Measurements from ENCODE around the gene TMEM59L. TPM values are rescaled to one million over a fixed set of nuclear protein-coding genes. Genes with fewer than 3 reads are reported as not detected.

The TMEM59L gene
- total and polyA plus RNA-seq, 2 of the 4 experiments (the other 2 are of a cell fraction): under 0.01 to 5.9 TPM

DNA sequence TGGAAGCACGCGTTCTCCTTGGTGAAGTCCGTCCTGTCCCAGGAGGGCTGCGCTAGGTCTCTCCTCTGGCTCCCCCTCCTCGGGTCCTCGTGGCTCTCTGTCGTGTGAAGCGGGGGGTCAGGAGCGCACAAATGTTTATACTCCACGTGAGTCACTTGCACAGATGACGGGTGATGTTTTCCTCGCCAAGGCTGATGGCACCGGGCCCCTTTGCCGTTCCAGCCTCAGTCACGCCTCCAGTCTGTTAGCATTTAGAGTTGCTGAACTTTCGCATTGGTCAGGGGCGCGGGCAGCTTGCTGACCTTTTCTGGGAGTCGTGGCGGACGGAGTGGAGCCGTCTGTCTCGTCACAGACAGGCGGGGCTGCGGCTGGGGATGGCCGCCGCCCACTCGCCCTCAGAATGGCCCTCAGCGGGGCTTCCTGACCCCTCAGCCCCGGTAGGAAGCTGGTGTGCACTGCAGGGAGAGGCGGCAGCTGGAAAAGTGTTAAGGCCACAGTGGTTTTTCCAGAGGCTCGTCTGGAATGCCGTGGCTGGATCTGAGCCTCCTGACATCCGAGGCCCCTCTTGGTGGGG, 37.9 kb downstream of the TMEM59L start:
- Histone ChIP-seq H3K9me1 (ENCODE audit: insufficient read depth, low read length) (peaks cover 30% of the 10 kb centered on the region), H3K4me2 (ENCODE audit: low read depth, low read length) (peak overlapping the region; percentile 58), H2BK20ac (ENCODE audit: low read depth, low read length) (peak overlapping the region; percentile 84; the same call in 1 of the 2 replicates), H4K8ac (ENCODE audit: low read depth in 2 of 2, low read length in 2 of 2) (peak overlapping the region; percentile 59 to 83), H4K20me1 (ENCODE audit: insufficient read depth, low read length) (peaks cover 34% of the 10 kb centered on the region), H3K36me3 (ENCODE audit: control insufficient read depth, insufficient read depth, low read length) (no peaks in the 10 kb centered on the region), H4K5ac (ENCODE audit: low read depth, low read length) (peak overlapping the region; percentile 13; the same call in 1 of the 2 replicates), H3K27me3 (ENCODE audit: control insufficient read depth, insufficient read depth, low read length) (no peaks in the 10 kb centered on the region), H3K27ac (ENCODE audit: insufficient read depth, low read length) (peak overlapping the region; percentile 71), H2AK9ac (replicated peaks; ENCODE audit: low read depth, low read length, poor library complexity) (peak overlapping the region; percentile 84), H3K9me3 (ENCODE audit: control insufficient read depth, insufficient read depth, low read length) (no peaks in the 10 kb centered on the region), H2BK5ac (ENCODE audit: low read depth, low read length, poor library complexity, severe bottlenecking) (peak overlapping the region; percentile 81), H3K23ac (ENCODE audit: low read depth, low read length) (peak overlapping the region; percentile 85), H3K9ac (ENCODE audit: low read depth, low read length) (peak overlapping the region; percentile 19; the same call in 1 of the 2 replicates), H3K4me3 (ENCODE audit: insufficient read depth, low read depth, low read length) (no peak overlapping the region), H2AK5ac (ENCODE audit: low read depth, low read length) (peak overlapping the region; percentile 95), H4K91ac (ENCODE audit: insufficient read depth, low read depth, low read length) (peak overlapping the region; percentile 89), H3K18ac (ENCODE audit: low read depth, low read length) (peak overlapping the region; percentile 41), H2BK120ac (ENCODE audit: low read depth, low read length) (peak overlapping the region; percentile 85), H3K4me1 (ENCODE audit: control insufficient read depth, insufficient read depth, low read length) (peaks cover 37% of the 10 kb centered on the region), H2BK15ac (ENCODE audit: low read depth, low read length) (peak overlapping the region; percentile 55; the same call in 1 of the 3 replicates), H3K56ac (ENCODE audit: extremely low read depth, insufficient read depth, low read length) (peak overlapping the region; percentile 73), H3K14ac (replicated peaks; ENCODE audit: low read depth, low read length) (peak overlapping the region; percentile 67), H3K79me1 (ENCODE audit: low read depth in 1 of 2, low read length in 2 of 2) (peaks cover 22 to 58% of the 10 kb centered on the region in 2 experiments; a peak in 3 of 4 replicates), H3K4ac (ENCODE audit: low read depth, low read length) (peak overlapping the region; percentile 90), H2AFZ (replicated peaks; ENCODE audit: low read length, poor library complexity) (peak overlapping the region; percentile 84)
- DNase-seq (peak; percentile 93), ATAC-seq (ENCODE audit: low read depth) (peak; percentile 79)
- CTCF ChIA-PET: no interaction called here
- in situ Hi-C loops (cut with MboI; ENCODE audit: low sequenced_read_pairs): no loop called here
- intact Hi-C loops (cut with micrococcal nuclease): loop anchor here (1.0 kb wide), 1 partner anchor 56 kb away; no protein-coding TSS in a partner anchor
- dilution Hi-C loops (cut with HindIII; ENCODE audit: low sequenced_read_pairs, unreplicated experiment): no loop called here
- no TSS peak for BruUV-seq (replicated peaks)
- POLR2A ChIA-PET (ENCODE audit: unreplicated experiment): no interaction called here
- WGBS, 2 experiments (ENCODE audit: extremely low coverage in 2 of 2, insufficient read length in 1 of 2): 2% methylated on average over 26 of the region's 34 CpGs; no CpG with 5 or more reads in 1 of the 2 experiments
- TF ChIP-seq CHD1 (IDR thresholded peaks at IDR 0.05; ENCODE audit: low read depth, low read length) (peak; percentile 22; the same call in 1 of the 2 replicates), POLR2A (IDR thresholded peaks at IDR 0.05; ENCODE audit: low read depth, low read length) (peak; percentile 72), MAFK (IDR thresholded peaks at IDR 0.05; ENCODE audit: low read depth, low read length) (no peak), RAD21 (IDR thresholded peaks at IDR 0.05; ENCODE audit: low read length) (peak; percentile 21), RCOR1 (IDR thresholded peaks at IDR 0.05; ENCODE audit: insufficient replicate concordance, low read length) (peak; percentile 65), MAZ (IDR thresholded peaks at IDR 0.05; ENCODE audit: borderline replicate concordance, low read depth, low read length) (peak; percentile 90), RFX5 (IDR thresholded peaks at IDR 0.05; ENCODE audit: low read depth, low read length) (no peak), BHLHE40 (IDR thresholded peaks at IDR 0.05; ENCODE audit: low read depth, low read length) (peak; percentile 80), MXI1 (IDR thresholded peaks at IDR 0.05; ENCODE audit: borderline replicate concordance, low read depth, low read length) (peak; percentile 63; the same call in 1 of the 2 replicates), SMC3 (IDR thresholded peaks at IDR 0.05; ENCODE audit: low read depth, low read length) (no peak), FOS (IDR thresholded peaks at IDR 0.05; ENCODE audit: low read depth, low read length) (peak; percentile 93), CEBPB (IDR thresholded peaks at IDR 0.05; ENCODE audit: low read depth, low read length) (no peak)
- TF ChIP-seq, protein P1, sequence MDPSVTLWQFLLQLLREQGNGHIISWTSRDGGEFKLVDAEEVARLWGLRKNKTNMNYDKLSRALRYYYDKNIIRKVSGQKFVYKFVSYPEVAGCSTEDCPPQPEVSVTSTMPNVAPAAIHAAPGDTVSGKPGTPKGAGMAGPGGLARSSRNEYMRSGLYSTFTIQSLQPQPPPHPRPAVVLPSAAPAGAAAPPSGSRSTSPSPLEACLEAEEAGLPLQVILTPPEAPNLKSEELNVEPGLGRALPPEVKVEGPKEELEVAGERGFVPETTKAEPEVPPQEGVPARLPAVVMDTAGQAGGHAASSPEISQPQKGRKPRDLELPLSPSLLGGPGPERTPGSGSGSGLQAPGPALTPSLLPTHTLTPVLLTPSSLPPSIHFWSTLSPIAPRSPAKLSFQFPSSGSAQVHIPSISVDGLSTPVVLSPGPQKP (IDR thresholded peaks at IDR 0.05; ENCODE audit: borderline replicate concordance, low read depth, low read length): no peak
- TF ChIP-seq, protein P2, sequence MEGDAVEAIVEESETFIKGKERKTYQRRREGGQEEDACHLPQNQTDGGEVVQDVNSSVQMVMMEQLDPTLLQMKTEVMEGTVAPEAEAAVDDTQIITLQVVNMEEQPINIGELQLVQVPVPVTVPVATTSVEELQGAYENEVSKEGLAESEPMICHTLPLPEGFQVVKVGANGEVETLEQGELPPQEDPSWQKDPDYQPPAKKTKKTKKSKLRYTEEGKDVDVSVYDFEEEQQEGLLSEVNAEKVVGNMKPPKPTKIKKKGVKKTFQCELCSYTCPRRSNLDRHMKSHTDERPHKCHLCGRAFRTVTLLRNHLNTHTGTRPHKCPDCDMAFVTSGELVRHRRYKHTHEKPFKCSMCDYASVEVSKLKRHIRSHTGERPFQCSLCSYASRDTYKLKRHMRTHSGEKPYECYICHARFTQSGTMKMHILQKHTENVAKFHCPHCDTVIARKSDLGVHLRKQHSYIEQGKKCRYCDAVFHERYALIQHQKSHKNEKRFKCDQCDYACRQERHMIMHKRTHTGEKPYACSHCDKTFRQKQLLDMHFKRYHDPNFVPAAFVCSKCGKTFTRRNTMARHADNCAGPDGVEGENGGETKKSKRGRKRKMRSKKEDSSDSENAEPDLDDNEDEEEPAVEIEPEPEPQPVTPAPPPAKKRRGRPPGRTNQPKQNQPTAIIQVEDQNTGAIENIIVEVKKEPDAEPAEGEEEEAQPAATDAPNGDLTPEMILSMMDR (conservative IDR thresholded peaks at IDR 0.05; ENCODE audit: low read depth, low read length): no peak
- TF ChIP-seq, protein P3, sequence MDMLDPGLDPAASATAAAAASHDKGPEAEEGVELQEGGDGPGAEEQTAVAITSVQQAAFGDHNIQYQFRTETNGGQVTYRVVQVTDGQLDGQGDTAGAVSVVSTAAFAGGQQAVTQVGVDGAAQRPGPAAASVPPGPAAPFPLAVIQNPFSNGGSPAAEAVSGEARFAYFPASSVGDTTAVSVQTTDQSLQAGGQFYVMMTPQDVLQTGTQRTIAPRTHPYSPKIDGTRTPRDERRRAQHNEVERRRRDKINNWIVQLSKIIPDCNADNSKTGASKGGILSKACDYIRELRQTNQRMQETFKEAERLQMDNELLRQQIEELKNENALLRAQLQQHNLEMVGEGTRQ (IDR thresholded peaks at IDR 0.05; ENCODE audit: low read depth, low read length): peak; percentile 51; the same call in 1 of the 2 replicates

All from IMR-90 (cell line).